Measurements from ENCODE around the gene HOTAIR.

HOTAIR gene

GRCh38 chr12:53976172-53976822 is 1.5 kb upstream of the HOTAIR start:
- no peak for DNase-seq (ENCODE audit: low read depth in 1 of 2, low spot score in 1 of 2)

- no peak for DNase-seq (ENCODE audit: low read depth in 1 of 2, low spot score in 1 of 2)
Measured at GRCh38 chr12:53975479-53976152, 862 bp upstream of the HOTAIR start.

- no peak for DNase-seq (ENCODE audit: low read depth in 1 of 2, low spot score in 1 of 2)
Measured at GRCh38 chr12:53975064-53975471, 314 bp upstream of the HOTAIR start.

GRCh38 chr12:53973236-53974042 is 1.3 kb downstream of the HOTAIR start:
- no peak for DNase-seq (ENCODE audit: low read depth in 1 of 2, low spot score in 1 of 2)

- DNase-seq (ENCODE audit: low read depth in 1 of 2, low spot score in 1 of 2) = no peak
Measured at GRCh38 chr12:53972722-53973235, 2.0 kb downstream of the HOTAIR start, which contains the start of gene HOXC11. Gene HOXC11, plus strand, starts transcription at chr12:53973126. Its CDS starts 116 bp downstream, at chr12:53973242.

- no peak for DNase-seq (ENCODE audit: low read depth in 1 of 2, low spot score in 1 of 2)
Measured at GRCh38 chr12:53972152-53972702, 2.5 kb downstream of the HOTAIR start.

GRCh38 chr12:53971686-53972085 is 3.1 kb downstream of the HOTAIR start:
- no peak for DNase-seq (ENCODE audit: low read depth in 1 of 2, low spot score in 1 of 2)

- no peak for DNase-seq (ENCODE audit: low read depth in 1 of 2, low spot score in 1 of 2)
Measured at GRCh38 chr12:53971129-53971528, 3.6 kb downstream of the HOTAIR start.

GRCh38 chr12:53970451-53970850 is 4.3 kb downstream of the HOTAIR start:
- no peak for DNase-seq (ENCODE audit: low read depth in 1 of 2, low spot score in 1 of 2)

GRCh38 chr12:53969588-53970259 is 5.0 kb downstream of the HOTAIR start:
- no peak for DNase-seq (ENCODE audit: low read depth in 1 of 2, low spot score in 1 of 2)

GRCh38 chr12:53968214-53969127 is 6.3 kb downstream of the HOTAIR start:
- DNase-seq (ENCODE audit: low read depth in 1 of 2, low spot score in 1 of 2) = no peak

GRCh38 chr12:53967421-53967925 is 7.3 kb downstream of the HOTAIR start:
- DNase-seq (ENCODE audit: low read depth in 1 of 2, low spot score in 1 of 2) = no peak

- no peak for DNase-seq (ENCODE audit: low read depth in 1 of 2, low spot score in 1 of 2)
Measured at GRCh38 chr12:53966385-53967133, 8.2 kb downstream of the HOTAIR start.

GRCh38 chr12:53966085-53966384 is 8.7 kb downstream of the HOTAIR start:
- no peak for DNase-seq (ENCODE audit: low read depth in 1 of 2, low spot score in 1 of 2)

GRCh38 chr12:53965281-53966084 is 9.3 kb downstream of the HOTAIR start:
- DNase-seq (ENCODE audit: low read depth in 1 of 2, low spot score in 1 of 2) = no peak

GRCh38 chr12:53964315-53964713 is 10.4 kb downstream of the HOTAIR start:
- DNase-seq (ENCODE audit: low read depth in 1 of 2, low spot score in 1 of 2) = no peak

- DNase-seq (ENCODE audit: low read depth in 1 of 2, low spot score in 1 of 2) = no peak
Measured at GRCh38 chr12:53963434-53964314, 11.1 kb downstream of the HOTAIR start.
